Lower lobe of right lung (tissue), 2 donors: ENCODE data around the gene ABCG8. TPM values are rescaled to one million over a fixed set of nuclear protein-coding genes. Genes with fewer than 3 reads are reported as not detected.
A peak's percentile ranks its signal among the peaks of the same experiment; 100 is the strongest.

Source experiments
- ATAC-seq, 2 donors: fragments of 200-7000 bp; cut with Tn5 transposase; one replicate each; pipeline ENCODE4 v1.9.1; 2020 to 2022; ENCODE audit warnings: mild to moderate bottlenecking in 2 of 2, moderate library complexity in 2 of 2
- DNase-seq: peaks from one replicate; pipeline ENCODE4 v3.0.0-alpha.2; 2020
- H3K27ac ChIP-seq: fragments of 200-600 bp; one replicate; pipeline ENCODE4 v1.8.0; 2022
- H3K27me3 ChIP-seq: fragments of 200-600 bp; one replicate; pipeline ENCODE4 v1.8.0; 2022; ENCODE audit warnings: low read depth
- H3K36me3 ChIP-seq: fragments of 200-600 bp; one replicate; pipeline ENCODE4 v1.8.0; 2022; ENCODE audit warnings: mild to moderate bottlenecking
- H3K4me1 ChIP-seq: fragments of 200-600 bp; one replicate; pipeline ENCODE4 v1.8.0; 2022
- H3K4me3 ChIP-seq: fragments of 200-600 bp; one replicate; pipeline ENCODE4 v1.8.0; 2022; ENCODE audit warnings: mild to moderate bottlenecking
- H3K9me3 ChIP-seq: fragments of 200-600 bp; one replicate; pipeline ENCODE4 v1.8.0; 2022
- CTCF ChIP-seq: fragments of 200-600 bp; IDR thresholded peaks from one replicate; pipeline ENCODE4 v1.8.0; 2022; ENCODE audit warnings: antibody characterized with exemption, mild to moderate bottlenecking
- intact Hi-C: fragments of 100-400 bp; cut with DNase I; formaldehyde crosslinking; loops from one replicate; pipeline ENCODE4 v1.11.0; 2022
- total RNA-seq: library from RNA; stranded (reverse); fragmentation: NEBNext Ultra II Directional; extraction: Animal tissue kit (Norgen Biotek cat#: 25700); gene quantifications from one replicate; pipeline ENCODE4 v1.2.1, GENCODE V29; 2021
- donor health status: DM: no; HTN: yes; CAD: no; lungs with severe emphysema.

Gene ABCG8
- total RNA-seq, 1 donor from 2014 or later, result not detected

GRCh38 chr2:43853141-43854081 lies 14.6 kb downstream of the ABCG8 start:
- Histone ChIP-seq H3K27ac (no peak overlapping the region), H3K9me3 (no peaks in the 10 kb centered on the region), H3K36me3 (no peaks in the 10 kb centered on the region), H3K4me1 (no peaks in the 10 kb centered on the region), H3K4me3 (no peak overlapping the region), H3K27me3 (peaks cover 28% of the 10 kb centered on the region)
- DNase-seq (no peak), ATAC-seq (peak in 1 of 2 donors; percentile 15)
- intact Hi-C loops, result no loop called here
- TF ChIP-seq CTCF, result no peak

DNA sequence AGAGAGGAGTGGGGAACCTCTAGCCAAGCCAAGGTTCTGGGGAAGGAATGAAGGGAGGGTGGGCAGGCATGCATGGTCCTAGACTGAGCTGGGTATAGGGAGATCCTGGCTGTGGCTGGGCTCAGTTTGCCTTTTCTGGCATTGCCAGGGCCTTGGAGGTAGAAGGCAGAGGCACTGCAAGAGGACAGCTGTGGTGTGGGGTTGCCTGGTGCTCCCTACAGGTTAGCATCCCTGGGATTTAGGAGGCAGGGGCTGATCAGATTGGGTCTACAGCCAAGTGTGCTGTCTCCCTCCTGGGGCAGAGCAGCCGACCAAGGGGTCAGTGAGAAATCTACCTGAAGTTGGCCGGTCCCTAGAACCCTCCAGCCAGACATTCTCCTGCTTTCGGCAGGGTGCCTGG lies 15.9 kb downstream of the ABCG8 start:
- no peak for ATAC-seq
- no peaks in the 10 kb centered on the region for H3K36me3 ChIP-seq
- H3K4me3 ChIP-seq, result no peak overlapping the region
- no peak for TF ChIP-seq CTCF
- peaks cover 30% of the 10 kb centered on the region for H3K27me3 ChIP-seq
- DNase-seq, result no peak
- intact Hi-C loops, result no loop called here
- no peak overlapping the region for H3K27ac ChIP-seq
- no peaks in the 10 kb centered on the region for H3K9me3 ChIP-seq
- no peaks in the 10 kb centered on the region for H3K4me1 ChIP-seq

- intact Hi-C loops, result no loop called here
- H3K36me3 ChIP-seq, result no peaks in the 10 kb centered on the region
- DNase-seq (no peak), ATAC-seq (no peak)
- no peak for TF ChIP-seq CTCF
- no peak overlapping the region for H3K4me3 ChIP-seq
- H3K4me1 ChIP-seq, result no peaks in the 10 kb centered on the region
- peaks cover 33% of the 10 kb centered on the region for H3K27me3 ChIP-seq
- H3K27ac ChIP-seq, result no peak overlapping the region
- no peaks in the 10 kb centered on the region for H3K9me3 ChIP-seq
These were observed 16.5 kb downstream of the ABCG8 start for GRCh38 chr2:43855292-43855691.

DNA sequence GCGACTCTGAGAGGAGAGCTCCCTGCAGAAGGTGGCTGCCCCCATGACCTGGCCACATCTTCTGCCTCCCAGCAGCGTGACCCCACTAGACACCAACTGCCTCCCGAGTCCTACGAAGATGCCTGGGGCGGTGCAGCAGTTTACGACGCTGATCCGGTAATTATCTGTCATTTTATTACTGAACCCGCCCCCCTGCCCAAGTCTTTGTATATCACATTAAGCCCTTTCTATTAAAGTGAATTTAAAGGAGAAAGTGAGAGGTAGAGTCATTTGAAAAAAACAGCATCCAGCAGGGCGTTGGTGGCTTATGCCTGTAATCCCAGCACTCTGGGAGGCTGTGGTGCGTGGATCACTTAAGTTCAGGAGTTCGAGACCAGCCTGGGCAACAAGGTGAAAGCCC lies 33.4 kb downstream of the ABCG8 start:
- TF ChIP-seq CTCF, result no peak
- DNase-seq (no peak), ATAC-seq (no peak)
- H3K36me3 ChIP-seq, result no peaks in the 10 kb centered on the region
- H3K4me3 ChIP-seq, result no peak overlapping the region
- H3K27ac ChIP-seq, result no peak overlapping the region
- no peaks in the 10 kb centered on the region for H3K9me3 ChIP-seq
- H3K4me1 ChIP-seq, result no peaks in the 10 kb centered on the region
- H3K27me3 ChIP-seq, result peaks cover 6% of the 10 kb centered on the region
- intact Hi-C loops, result no loop called here

DNA sequence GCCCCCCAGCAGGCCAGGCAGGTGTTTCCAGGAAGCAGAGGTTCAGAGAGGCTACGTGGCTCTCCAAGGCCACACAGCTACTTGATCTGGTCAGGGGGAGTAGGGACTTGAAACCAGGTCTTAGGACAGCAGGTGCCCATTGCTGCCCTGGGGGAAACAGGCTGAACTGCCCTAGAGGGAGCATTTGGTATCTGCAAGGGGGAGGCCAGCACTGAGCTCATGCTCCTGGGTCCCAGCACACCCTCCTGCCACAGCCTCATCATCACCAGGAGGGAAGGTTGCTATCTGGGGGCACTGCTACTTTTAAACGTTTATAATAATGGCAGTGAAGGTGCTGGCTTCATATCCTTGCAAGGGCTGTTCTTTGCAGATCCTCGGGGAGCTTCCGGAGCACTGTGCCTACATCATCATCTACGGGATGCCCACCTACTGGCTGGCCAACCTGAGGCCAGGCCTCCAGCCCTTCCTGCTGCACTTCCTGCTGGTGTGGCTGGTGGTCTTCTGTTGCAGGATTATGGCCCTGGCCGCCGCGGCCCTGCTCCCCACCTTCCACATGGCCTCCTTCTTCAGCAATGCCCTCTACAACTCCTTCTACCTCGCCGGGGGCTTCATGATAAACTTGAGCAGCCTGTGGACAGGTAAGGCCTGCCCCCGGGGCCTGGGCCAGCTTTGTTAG lies 36.1 kb downstream of the ABCG8 start:
- TF ChIP-seq CTCF, result no peak

More for the DNA sequence above, 36.1 kb downstream of the ABCG8 start:
- intact Hi-C loops, result no loop called here
- Histone ChIP-seq H3K36me3 (no peaks in the 10 kb centered on the region), H3K9me3 (no peaks in the 10 kb centered on the region), H3K27me3 (peaks cover 6% of the 10 kb centered on the region), H3K4me3 (no peak overlapping the region), H3K4me1 (peaks cover 5% of the 10 kb centered on the region), H3K27ac (no peak overlapping the region)
- no peak for ATAC-seq
- DNase-seq, result no peak
